ENCODE data around the gene RNF138.

- no peak for TF ChIP-seq CTCF (IDR thresholded peaks at IDR 0.05; ENCODE audit: low read depth, low read length, poor library complexity, severe bottlenecking)
- TF ChIP-seq EZH2phosphoT487 (IDR thresholded peaks at IDR 0.05; ENCODE audit: borderline replicate concordance, low read length): no peak
Observed at GRCh38 chr18:32148185-32148870, 56.7 kb downstream of the RNF138 start.
